HG03095 (cell line): ENCODE measurements around the gene SLC5A10.
"Not testable (repeated sequence)": the region's sequence is repeated elsewhere in the genome, so short reads cannot be mapped to it uniquely, and the experiment has no call there.

Experiments used
- ATAC-seq: cut with Tn5 transposase; IDR thresholded peaks from one replicate; pipeline ENCODE4 v1.9.1; 2021; ENCODE audit warnings: moderate library complexity; ENCODE audit not compliant: unreplicated experiment

SLC5A10 gene

GRCh38 chr17:19016297-19016696 is 64.3 kb downstream of the SLC5A10 start:
- no peak for ATAC-seq

- no peak for ATAC-seq
These were observed 64.9 kb downstream of the SLC5A10 start for GRCh38 chr17:19016881-19017280.

GRCh38 chr17:19017401-19017800 is 65.4 kb downstream of the SLC5A10 start:
- ATAC-seq = no peak

- no peak for ATAC-seq
These were observed 66.0 kb downstream of the SLC5A10 start for GRCh38 chr17:19017804-19018599.

- ATAC-seq = no peak
These were observed 66.6 kb downstream of the SLC5A10 start for GRCh38 chr17:19018600-19018950.

- no peak for ATAC-seq
These were observed 67.3 kb downstream of the SLC5A10 start for GRCh38 chr17:19019041-19019941.

GRCh38 chr17:19020016-19020415 is 68.1 kb downstream of the SLC5A10 start:
- no peak for ATAC-seq

GRCh38 chr17:19021011-19021621 is 69.2 kb downstream of the SLC5A10 start:
- ATAC-seq = not testable (repeated sequence)

- no peak for ATAC-seq
These were observed 69.7 kb downstream of the SLC5A10 start for GRCh38 chr17:19021622-19022083.

GRCh38 chr17:19022128-19022527 is 70.2 kb downstream of the SLC5A10 start:
- no peak for ATAC-seq

- ATAC-seq = no peak
These were observed 70.8 kb downstream of the SLC5A10 start for GRCh38 chr17:19022747-19023146.

- ATAC-seq = no peak
These were observed 71.4 kb downstream of the SLC5A10 start for GRCh38 chr17:19023209-19023999.

- no peak for ATAC-seq
These were observed 72.4 kb downstream of the SLC5A10 start for GRCh38 chr17:19024101-19025078.

GRCh38 chr17:19028671-19029070 is 76.7 kb downstream of the SLC5A10 start:
- ATAC-seq = not testable (repeated sequence)

- ATAC-seq = not testable (repeated sequence)
These were observed 77.8 kb downstream of the SLC5A10 start for GRCh38 chr17:19029740-19030139.

- not testable (repeated sequence) for ATAC-seq
These were observed 78.9 kb downstream of the SLC5A10 start for GRCh38 chr17:19030771-19031449.

GRCh38 chr17:19031729-19032128 is 79.8 kb downstream of the SLC5A10 start:
- not testable (repeated sequence) for ATAC-seq

GRCh38 chr17:19032377-19032988 is 80.5 kb downstream of the SLC5A10 start:
- peak; percentile 38 for ATAC-seq
